ENCODE data around the gene GSG1L. TPM values are rescaled to one million over a fixed set of nuclear protein-coding genes. Genes with fewer than 3 reads are reported as not detected.

The GSG1L gene
- total and polyA plus RNA-seq, 9 of the 15 experiments (the other 6 are each of a cell fraction or from before 2014, with no cell fraction given): not detected

- BruUV-seq (replicated peaks): no TSS peak
- Histone ChIP-seq H3K27ac (ENCODE audit: extremely low read depth, low read depth, low read length) (no peak overlapping the region), H3K36me3 (ENCODE audit: control insufficient read depth, insufficient read depth, low read length) (no peaks in the 10 kb centered on the region), H3K9me1 (ENCODE audit: control insufficient read depth, insufficient read depth, low read length) (no peaks in the 10 kb centered on the region), H3K9ac (ENCODE audit: insufficient read depth in 1 of 2, low read depth in 2 of 2, low read length in 2 of 2) (no peak overlapping the region), H3K4me2 (ENCODE audit: insufficient read depth, low read length) (no peak overlapping the region), H3K9me3 (replicated peaks; ENCODE audit: control insufficient read depth, insufficient read depth, low read depth, low read length) (no peaks in the 10 kb centered on the region), H3K27me3 (ENCODE audit: control insufficient read depth in 2 of 2, insufficient read depth in 2 of 2, low read length in 2 of 2) (no peaks in the 10 kb centered on the region), H2AFZ (ENCODE audit: low read depth, low read length) (no peak overlapping the region), H4K20me1 (replicated peaks; ENCODE audit: control insufficient read depth, insufficient read depth, low read length) (no peaks in the 10 kb centered on the region), H3K4me3 (no peak overlapping the region), H3K4me1 (replicated peaks in 1 of 2; ENCODE audit: control insufficient read depth in 2 of 2, insufficient read depth in 2 of 2, low read length in 2 of 2) (no peaks in the 10 kb centered on the region), H3K79me2 (ENCODE audit: control insufficient read depth, insufficient read depth, low read length) (no peaks in the 10 kb centered on the region)
- WGBS (ENCODE audit: insufficient coverage, low coverage, missing lambda C conversion rate): 35% methylated on average over 10 of the region's 11 CpGs
- no peak for ATAC-seq
- in situ Hi-C loops (cut with MboI) (no loop called here), intact Hi-C loops (cut with micrococcal nuclease) (no loop called here)
- FAIRE-seq: no peak
- DNase-seq (ENCODE audit: extremely low read depth in 1 of 4, low spot score in 3 of 4): no peak
- CTCF ChIA-PET (ENCODE audit: low intra/inter-chr PET ratio): no interaction called here
- POLR2A ChIA-PET: interaction anchor here (1.1 kb wide), 1 partner anchor 12 kb away, joined by 3 read pairs; no protein-coding TSS in a partner anchor
- TF ChIP-seq KDM5B (IDR thresholded peaks at IDR 0.05; ENCODE audit: insufficient replicate concordance, low read depth, low read length): no peak
- TF ChIP-seq NFIC (IDR thresholded peaks at IDR 0.05): 0 out of 2 replicates have a peak, but pooled peaks have one; percentile 15
These were observed 324.9 kb downstream of the GSG1L start for GRCh38 chr16:27738596-27738995.

Small RNA genes lying within 50 kb of the gene (small RNA-seq; reads per million reads assigned to genes)
- not detected for gene RNU6-1241P
- gene RNU6-159P: not detected

Other genes with a start within 250 kb of the GSG1L start
- gene XPO6, start 148.3 kb upstream of the GSG1L start, total RNA-seq (2014; rRNA removed): 121 and 136 TPM in 2 replicates
- gene XPO6, start 148.3 kb upstream of the GSG1L start, total RNA-seq (2014; rRNA removed; fragmentation: Illumina TruSeq; extraction: Trizol): 90.7 and 104 TPM in 2 replicates
- 101 and 104 TPM in 2 replicates for gene XPO6, start 148.3 kb upstream of the GSG1L start, total RNA-seq (2015; rRNA removed; fragmentation: Illumina TruSeq; extraction: Trizol)
- 196 and 204 TPM in 2 replicates for gene XPO6, start 148.3 kb upstream of the GSG1L start, total RNA-seq (2021)
- gene XPO6, start 148.3 kb upstream of the GSG1L start, polyA plus RNA-seq (2011; rRNA removed): 160 and 184 TPM in 2 replicates
- 154 and 180 TPM in 2 replicates for gene XPO6, start 148.3 kb upstream of the GSG1L start, polyA plus RNA-seq (2014; fragmentation: Illumina TruSeq; extraction: Trizol)
- 10 to 100 TPM; 11.2 to 31.0 TPM for gene XPO6, start 148.3 kb upstream of the GSG1L start, polyA plus RNA-seq (2014; fragmentation: Nextera tagmentation; extraction: Ambion mirVana)
- 119 and 141 TPM in 2 replicates for gene XPO6, start 148.3 kb upstream of the GSG1L start, polyA plus RNA-seq (2014; rRNA removed)
- 0.04 TPM in 1 of 2 replicates, not detected in the other for gene SBK1, start 228.8 kb upstream of the GSG1L start, total RNA-seq (2014; rRNA removed)
- not detected in 2 replicates for gene SBK1, start 228.8 kb upstream of the GSG1L start, total RNA-seq (2014; rRNA removed; fragmentation: Illumina TruSeq; extraction: Trizol)
- not detected in 2 replicates for gene SBK1, start 228.8 kb upstream of the GSG1L start, total RNA-seq (2015; rRNA removed; fragmentation: Illumina TruSeq; extraction: Trizol)
- 0.07 TPM in 1 of 2 replicates, not detected in the other for gene SBK1, start 228.8 kb upstream of the GSG1L start, total RNA-seq (2021)
- not detected in 2 replicates for gene SBK1, start 228.8 kb upstream of the GSG1L start, polyA plus RNA-seq (2011; rRNA removed)
- 0.03 TPM in 1 of 2 replicates, not detected in the other for gene SBK1, start 228.8 kb upstream of the GSG1L start, polyA plus RNA-seq (2014; fragmentation: Illumina TruSeq; extraction: Trizol)
- gene SBK1, start 228.8 kb upstream of the GSG1L start, polyA plus RNA-seq (2014; fragmentation: Nextera tagmentation; extraction: Ambion mirVana): not detected
- 0.01 and 0.03 TPM in 2 replicates for gene SBK1, start 228.8 kb upstream of the GSG1L start, polyA plus RNA-seq (2014; rRNA removed)

Data from K562 (cell line).